HEK293 (cell line): Measurements from ENCODE around the gene VWA5B1.

Experiments used
- CTCF ChIP-seq: fragments of 450-650 bp; formaldehyde crosslinking; IDR thresholded peaks from 2 replicates; pipeline ENCODE4 v1.5.1; 2016; ENCODE audit warnings: missing biosample characterization, missing genetic modification characterization
- KLF1 ChIP-seq: fragments of 450-650 bp; formaldehyde crosslinking; IDR thresholded peaks from 2 replicates; pipeline ENCODE4 v1.5.1; 2016; ENCODE audit warnings: missing biosample characterization, missing genetic modification characterization
- YY1 ChIP-seq: fragments of 450-650 bp; formaldehyde crosslinking; IDR thresholded peaks from 2 replicates; pipeline ENCODE4 v1.5.1; 2018; ENCODE audit warnings: missing biosample characterization, missing genetic modification characterization
- ZBTB44 ChIP-seq: fragments of 450-650 bp; IDR thresholded peaks from 2 replicates; pipeline ENCODE4 v1.5.1; 2018; ENCODE audit warnings: missing biosample characterization, mild to moderate bottlenecking, missing genetic modification characterization
- ZNF133 ChIP-seq: fragments of 450-650 bp; formaldehyde crosslinking; IDR thresholded peaks from 2 replicates; pipeline ENCODE4 v1.5.1; 2016; ENCODE audit warnings: missing biosample characterization, missing genetic modification characterization
- ZNF704 ChIP-seq: fragments of 450-650 bp; formaldehyde crosslinking; IDR thresholded peaks from 2 replicates; pipeline ENCODE4 v1.5.1; 2016; ENCODE audit warnings: missing biosample characterization, missing genetic modification characterization

GRCh38 chr1:20370698-20371097, 80.0 kb downstream of the VWA5B1 start:
- TF ChIP-seq CTCF (tag by site-specific recombination) (no peak), KLF1 (tag by site-specific recombination) (no peak), ZNF133 (tag by site-specific recombination) (no peak), YY1 (tag by site-specific recombination) (no peak), ZNF704 (tag by site-specific recombination) (no peak), ZBTB44 (no peak)
